GM10266 (cell line): ENCODE results near the gene CXCR3.

Experiments used
- DNase-seq: peaks from one replicate; pipeline ENCODE4 v3.0.0; 2012; ENCODE audit errors: extremely low spot score
- CTCF ChIP-seq: IDR thresholded peaks from 2 replicates; pipeline ENCODE4 v1.5.1; 2012; ENCODE audit warnings: mild to moderate bottlenecking, low read depth; ENCODE audit not compliant: control insufficient read depth, insufficient read depth; ENCODE audit errors: missing control alignments

The CXCR3 gene

GRCh38 chrX:71632923-71633657 lies 14.8 kb upstream of the CXCR3 start:
- no peak for TF ChIP-seq CTCF
- no peak for DNase-seq

GRCh38 chrX:71629467-71629866 lies 11.2 kb upstream of the CXCR3 start:
- DNase-seq: no peak
- no peak for TF ChIP-seq CTCF

GRCh38 chrX:71627588-71628404 lies 9.5 kb upstream of the CXCR3 start:
- DNase-seq: no peak
- no peak for TF ChIP-seq CTCF

- no peak for DNase-seq
- no peak for TF ChIP-seq CTCF
Observed at GRCh38 chrX:71626576-71626975, 8.3 kb upstream of the CXCR3 start.

- DNase-seq: no peak
- TF ChIP-seq CTCF: no peak
Observed at GRCh38 chrX:71625471-71625870, 7.2 kb upstream of the CXCR3 start.

GRCh38 chrX:71623714-71624113 lies 5.4 kb upstream of the CXCR3 start:
- no peak for DNase-seq
- no peak for TF ChIP-seq CTCF
